Astrocyte of the cerebellum (primary cell): ENCODE data around the gene OTOP1.

Source experiments
- DNase-seq: peaks from one replicate; pipeline ENCODE4 v3.0.0-alpha.2; 2011; ENCODE audit warnings: low read depth
- H3K4me3 ChIP-seq: 2 replicates; pipeline ENCODE4 v1.5.1; 2011; ENCODE audit warnings: mild to moderate bottlenecking, low read depth, low read length, moderate library complexity
- CTCF ChIP-seq: IDR thresholded peaks from 2 replicates; pipeline ENCODE4 v1.5.1; 2012; ENCODE audit warnings: low read length, low read depth, moderate library complexity, mild to moderate bottlenecking; ENCODE audit errors: missing control alignments
- in situ Hi-C: cut with HindIII; loops from 2 replicates; pipeline ENCODE4 v1.10.0; 2017; ENCODE audit warnings: low sequenced_read_pairs

Gene OTOP1

GRCh38 chr4:4226606-4227438 lies at the start of gene OTOP1:
Gene OTOP1, minus strand, starts transcription at chr4:4226929. Its CDS starts 65 bp downstream, at chr4:4226864.
- TF ChIP-seq CTCF = no peak
- in situ Hi-C loops = no loop called here
- H3K4me3 ChIP-seq = no peak within 1 kb of the TSS
- no peak for DNase-seq

GRCh38 chr4:4274226-4274625 lies 47.5 kb upstream of the OTOP1 start:
- in situ Hi-C loops = no loop called here
- TF ChIP-seq CTCF = no peak
- DNase-seq = no peak
- no peak overlapping the region for H3K4me3 ChIP-seq

GRCh38 chr4:4271912-4272311 lies 45.2 kb upstream of the OTOP1 start:
- DNase-seq = no peak
- H3K4me3 ChIP-seq = no peak overlapping the region
- TF ChIP-seq CTCF = no peak
- in situ Hi-C loops = no loop called here

GRCh38 chr4:4270529-4270928 lies 43.8 kb upstream of the OTOP1 start:
- in situ Hi-C loops = no loop called here
- no peak for DNase-seq
- H3K4me3 ChIP-seq = no peak overlapping the region
- no peak for TF ChIP-seq CTCF

- TF ChIP-seq CTCF = no peak
- H3K4me3 ChIP-seq = no peak overlapping the region
- in situ Hi-C loops = no loop called here
- no peak for DNase-seq
Observed at GRCh38 chr4:4269856-4270255, 43.1 kb upstream of the OTOP1 start.

- no peak for DNase-seq
- H3K4me3 ChIP-seq = no peak overlapping the region
- TF ChIP-seq CTCF = no peak
- in situ Hi-C loops = no loop called here
Observed at GRCh38 chr4:4269331-4269731, 42.6 kb upstream of the OTOP1 start.
